K562 (cell line): ENCODE measurements around the gene CD302. TPM values are rescaled to one million over a fixed set of nuclear protein-coding genes. Genes with fewer than 3 reads are reported as not detected.

Experiments
- EZH2 ChIP-seq: IDR thresholded peaks from 2 replicates; pipeline ENCODE4 v1.6.1; 2012; ENCODE audit warnings: low read depth, mild to moderate bottlenecking, inconsistent platforms, low read length, borderline replicate concordance
- KDM2B ChIP-seq: fragments of 250-450 bp; sonication (Bioruptor Pico); IDR thresholded peaks from 2 replicates; pipeline ENCODE4 v1.8.0; 2021; ENCODE audit warnings: mild to moderate bottlenecking, moderate library complexity
- NRF1 ChIP-seq, 2 experiments: fragments of 450-650 bp; IDR thresholded peaks in 1 of 2; conservative IDR thresholded peaks in 1 of 2; 2 replicates each; pipeline ENCODE4 v1.6.1; 2014; ENCODE audit warnings: mild to moderate bottlenecking in 2 of 2
- VEZF1 ChIP-seq: fragments of 200-800 bp; sonication (Bioruptor generic); IDR thresholded peaks from 2 replicates; pipeline ENCODE4 v1.6.1; 2017; ENCODE audit warnings: missing genetic modification characterization, missing compliant biosample characterization
- ZBTB33 ChIP-seq: sonication (generic); formaldehyde crosslinking; IDR thresholded peaks from 2 replicates; pipeline ENCODE4 v1.8.1; 2023; ENCODE audit warnings: mild to moderate bottlenecking, missing genetic modification reagents
- ZBTB7A ChIP-seq: IDR thresholded peaks from 2 replicates; pipeline ENCODE4 v1.6.1; 2011; ENCODE audit warnings: low read depth, mild to moderate bottlenecking, low read length, moderate library complexity, borderline replicate concordance; ENCODE audit not compliant: control insufficient read depth
- ZNF318 ChIP-seq, 2 experiments: fragments of 450-650 bp; IDR thresholded peaks; 2 replicates each; pipeline ENCODE4 v1.6.1; 2016; ENCODE audit warnings: mild to moderate bottlenecking in 2 of 2, borderline replicate concordance in 1 of 2, low read depth in 1 of 2, moderate library complexity in 1 of 2
- polyA plus RNA-seq, 8 experiments: library from polyadenylated mRNA; depleted of rRNA in 4 of 8; stranded (reverse) in 5 of 8; unstranded in 3 of 8; fragments of >200 nt; fragmentation: Nextera tagmentation in 2 of 8; fragmentation: Illumina TruSeq in 1 of 8; extraction: Ambion mirVana in 2 of 8; extraction: Trizol in 1 of 8; gene quantifications; 2 replicates each; pipeline versions ENCODE4 v1.2.1 to v1.2.3, GENCODE V29; 2011 to 2014; ENCODE audit warnings: inconsistent platforms in 1 of 8, missing spikeins in 1 of 8
- total RNA-seq, 7 experiments: library from RNA; depleted of rRNA in 6 of 7; stranded (reverse); fragments of >200 nt in 6 of 7; fragmentation: Illumina TruSeq in 2 of 7; extraction: Trizol in 2 of 7; gene quantifications; 2 replicates each; pipeline versions ENCODE4 v1.2.1 to v1.2.3, GENCODE V29; 2011 to 2021; ENCODE audit warnings: low replicate concordance in 1 of 7
- TF ChIP-seq, protein P1 (sequence below): IDR thresholded peaks from 2 replicates; pipeline ENCODE4 v1.6.1; 2012; ENCODE audit warnings: low read depth, low read length, improper control_type of control experiment, borderline replicate concordance
- TF ChIP-seq, protein P2 (sequence below): fragments of 450-650 bp; formaldehyde crosslinking; IDR thresholded peaks from 2 replicates; pipeline ENCODE4 v1.4.0; 2020; ENCODE audit warnings: mild to moderate bottlenecking, moderate library complexity

The CD302 gene
- total and polyA plus RNA-seq, 9 of the 15 experiments (the other 6 are each of a cell fraction or from before 2014, with no cell fraction given) = 0.03 to 0.07 (median 0.04) TPM; not detected in 5

DNA sequence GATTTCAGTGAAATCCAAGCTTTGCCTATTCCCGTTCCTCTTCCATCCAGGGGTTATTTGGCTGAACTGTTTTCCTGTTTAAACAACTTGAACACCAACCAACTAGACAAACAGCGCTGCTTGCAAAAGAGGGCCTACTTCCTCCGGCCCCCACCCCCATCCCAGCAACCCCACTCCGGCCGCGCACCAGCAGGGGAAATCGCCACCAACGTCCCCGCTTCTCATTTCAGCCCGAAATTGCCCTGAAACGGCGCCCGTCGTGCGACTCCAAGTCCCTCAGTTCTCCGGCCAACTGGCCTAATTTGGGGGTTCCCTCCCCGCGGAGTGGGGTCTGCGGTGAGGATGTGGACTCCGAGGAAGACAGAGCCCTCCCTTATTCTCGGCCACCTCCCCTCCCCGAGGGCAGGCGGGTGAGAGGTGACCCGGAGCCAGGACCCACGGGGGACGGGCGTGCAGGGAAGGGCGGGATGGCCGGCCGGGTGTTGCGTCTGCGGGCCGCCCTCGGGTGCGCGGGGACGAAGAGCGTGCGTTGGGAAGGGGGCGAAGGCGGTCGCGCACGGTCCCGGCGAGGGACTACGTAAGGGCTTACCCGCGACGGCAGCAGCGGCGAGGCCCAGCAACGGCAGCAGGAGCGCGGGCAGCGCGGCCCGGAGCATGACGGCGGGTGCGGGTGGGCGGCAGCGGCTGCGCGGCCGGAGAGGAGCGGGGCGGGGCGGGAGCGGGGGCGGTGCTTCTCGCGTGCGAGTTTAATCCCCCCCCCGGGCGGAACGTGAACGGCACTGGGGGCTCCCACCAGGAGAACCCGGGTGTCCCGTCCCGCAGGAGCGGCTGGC lies at the start of gene CD302 (continued):
- no peak for TF ChIP-seq ZBTB33 (CRISPR knock-in tag)
- TF ChIP-seq ZBTB7A = peak; percentile 61; the same call in 1 of the 2 replicates
- TF ChIP-seq, protein P1, sequence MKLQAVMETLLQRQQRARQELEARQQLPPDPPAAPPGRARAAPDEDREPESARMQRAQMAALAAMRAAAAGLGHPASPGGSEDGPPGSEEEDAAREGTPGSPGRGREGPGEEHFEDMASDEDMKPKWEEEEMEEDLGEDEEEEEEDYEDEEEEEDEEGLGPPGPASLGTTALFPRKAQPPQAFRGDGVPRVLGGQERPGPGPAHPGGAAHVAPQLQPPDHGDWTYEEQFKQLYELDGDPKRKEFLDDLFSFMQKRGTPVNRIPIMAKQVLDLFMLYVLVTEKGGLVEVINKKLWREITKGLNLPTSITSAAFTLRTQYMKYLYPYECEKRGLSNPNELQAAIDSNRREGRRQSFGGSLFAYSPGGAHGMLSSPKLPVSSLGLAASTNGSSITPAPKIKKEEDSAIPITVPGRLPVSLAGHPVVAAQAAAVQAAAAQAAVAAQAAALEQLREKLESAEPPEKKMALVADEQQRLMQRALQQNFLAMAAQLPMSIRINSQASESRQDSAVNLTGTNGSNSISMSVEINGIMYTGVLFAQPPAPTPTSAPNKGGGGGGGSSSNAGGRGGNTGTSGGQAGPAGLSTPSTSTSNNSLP = no peak
- TF ChIP-seq ZNF318 (IDR thresholded peaks at IDR 0.05; ENCODE audit: borderline replicate concordance in 1 of 2, low read depth in 1 of 2) = no peak
- TF ChIP-seq, protein P2, sequence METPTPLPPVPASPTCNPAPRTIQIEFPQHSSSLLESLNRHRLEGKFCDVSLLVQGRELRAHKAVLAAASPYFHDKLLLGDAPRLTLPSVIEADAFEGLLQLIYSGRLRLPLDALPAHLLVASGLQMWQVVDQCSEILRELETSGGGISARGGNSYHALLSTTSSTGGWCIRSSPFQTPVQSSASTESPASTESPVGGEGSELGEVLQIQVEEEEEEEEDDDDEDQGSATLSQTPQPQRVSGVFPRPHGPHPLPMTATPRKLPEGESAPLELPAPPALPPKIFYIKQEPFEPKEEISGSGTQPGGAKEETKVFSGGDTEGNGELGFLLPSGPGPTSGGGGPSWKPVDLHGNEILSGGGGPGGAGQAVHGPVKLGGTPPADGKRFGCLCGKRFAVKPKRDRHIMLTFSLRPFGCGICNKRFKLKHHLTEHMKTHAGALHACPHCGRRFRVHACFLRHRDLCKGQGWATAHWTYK (CRISPR knock-in tag) = 0 out of 2 replicates have a peak, but pooled peaks have one; percentile 18
- TF ChIP-seq EZH2 = peak; percentile 36; the same call in 1 of the 2 replicates
- TF ChIP-seq KDM2B (CRISPR knock-in tag) = no peak
- TF ChIP-seq VEZF1 = peak; percentile 19; the same call in 1 of the 2 replicates
- TF ChIP-seq NRF1 (conservative IDR thresholded peaks at IDR 0.05 in 1 of 2, IDR thresholded peaks at IDR 0.05 in 1 of 2) = peak in 1 of 2 experiments; percentile 44; a peak in 2 of 4 replicates
